Sigmoid colon (tissue), 7 donors: Measurements from ENCODE around the gene PLA2G4D. TPM values are rescaled to one million over a fixed set of nuclear protein-coding genes. Genes with fewer than 3 reads are reported as not detected.

Experiments
- DNase-seq: peaks from one replicate; pipeline ENCODE4 v3.0.0-alpha.2; 2019
- H3K27ac ChIP-seq, 4 donors: fragments of 200-600 bp; sonication (generic); one replicate each; pipeline ENCODE4 v1.5.1; 2016 to 2019; ENCODE audit warnings: mild to moderate bottlenecking in 1 of 4
- H3K27me3 ChIP-seq, 3 donors: fragments of 200-600 bp; sonication (generic); one replicate each; pipeline ENCODE4 v1.5.1; 2019; ENCODE audit warnings: mild to moderate bottlenecking in 1 of 3
- H3K36me3 ChIP-seq, 4 donors: fragments of 200-600 bp; sonication (generic); one replicate each; pipeline ENCODE4 v1.5.1; 2016 to 2019
- H3K4me1 ChIP-seq, 4 donors: fragments of 200-600 bp; sonication (generic); one replicate each; pipeline ENCODE4 v1.5.1; 2017 to 2019
- H3K4me3 ChIP-seq, 4 donors: fragments of 200-600 bp; sonication (generic); one replicate each; pipeline ENCODE4 v1.5.1; 2017 to 2019; ENCODE audit warnings: mild to moderate bottlenecking in 2 of 4, moderate library complexity in 1 of 4
- H3K9me3 ChIP-seq, 4 donors: fragments of 200-600 bp in 3 of 4; sonication (generic) in 3 of 4; one replicate each; pipeline versions ENCODE4 v1.5.1 to v1.6.1; 2013 to 2019
- CTCF ChIP-seq, 4 experiments: fragments of 450-650 bp in 3 of 4; fragments of 200-600 bp in 1 of 4; IDR thresholded peaks; one replicate each; pipeline ENCODE4 v1.5.1; 2016 to 2019; ENCODE audit warnings: antibody characterized with exemption in 4 of 4, mild to moderate bottlenecking in 3 of 4, moderate library complexity in 2 of 4
- EP300 ChIP-seq, 4 donors: sonication (generic); formaldehyde crosslinking; IDR thresholded peaks; one replicate each; pipeline ENCODE4 v1.6.1; 2017; ENCODE audit warnings: antibody characterized with exemption in 4 of 4
- POLR2A ChIP-seq, 2 donors: fragments of 450-650 bp; IDR thresholded peaks; one replicate each; pipeline ENCODE4 v1.6.1; 2016; ENCODE audit warnings: antibody characterized with exemption in 2 of 2, mild to moderate bottlenecking in 2 of 2, moderate library complexity in 2 of 2
- POLR2AphosphoS5 ChIP-seq, 4 donors: sonication (generic); formaldehyde crosslinking; IDR thresholded peaks; one replicate each; pipeline ENCODE4 v1.6.1; 2017; ENCODE audit warnings: antibody characterized with exemption in 4 of 4
- WGBS, 2 donors: extraction: QIAGEN DNeasy Blood & Tissue Kit; methylation state at CpG; one replicate each; pipeline ENCODE4 v1.1.7; 2013; 5-methylcytosine and 5-hydroxymethylcytosine counted together
- intact Hi-C: fragments of 100-400 bp; cut with DNase I; formaldehyde crosslinking; loops from one replicate; pipeline ENCODE4 v1.15.1; 2023
- polyA plus RNA-seq, 3 donors: library from polyadenylated mRNA; stranded (reverse); fragments of 200-250 nt; gene quantifications; one replicate each; pipeline ENCODE4 v1.2.3, GENCODE V29; 2013
- total RNA-seq, 4 donors: library from RNA; depleted of rRNA; stranded (reverse); fragments of >200 nt; gene quantifications; one replicate each; pipeline ENCODE4 v1.1.0, GENCODE V29; 2016
- donor health status: healthy with polysubstance abuse.
- donor health status: Bipolar disorder and iron deficiency.
- donor health status: healthy.

Gene PLA2G4D
- total and polyA plus RNA-seq, 7 donors, result under 0.01 to 0.31 (median 0.28) TPM; not detected in 4

- no peaks in the 10 kb centered on the region for H3K27me3 ChIP-seq
- no peak overlapping the region for H3K27ac ChIP-seq
- no peaks in the 10 kb centered on the region for H3K4me1 ChIP-seq
- H3K4me3 ChIP-seq, result no peak overlapping the region
- intact Hi-C loops, result no loop called here
- no peaks in the 10 kb centered on the region for H3K36me3 ChIP-seq
- no peaks in the 10 kb centered on the region for H3K9me3 ChIP-seq
- TF ChIP-seq POLR2A (IDR thresholded peaks at IDR 0.05) (no peak), CTCF (IDR thresholded peaks at IDR 0.05) (no peak), EP300 (IDR thresholded peaks at IDR 0.05) (no peak), POLR2AphosphoS5 (IDR thresholded peaks at IDR 0.05) (no peak)
- WGBS, 2 donors, result 94 to 95% methylated on average over 10 of the region's 10 CpGs
- DNase-seq, result no peak
Measured at GRCh38 chr15:42071717-42072116, 22.6 kb downstream of the PLA2G4D start.

GRCh38 chr15:42070976-42071350 is 23.4 kb downstream of the PLA2G4D start:
- H3K36me3 ChIP-seq, result no peaks in the 10 kb centered on the region
- H3K27me3 ChIP-seq, result peaks cover 0 to 3% (median 0%) of the 10 kb centered on the region in 3 donors
- no peak for DNase-seq
- TF ChIP-seq POLR2A (IDR thresholded peaks at IDR 0.05) (no peak), POLR2AphosphoS5 (IDR thresholded peaks at IDR 0.05) (no peak), CTCF (IDR thresholded peaks at IDR 0.05) (no peak), EP300 (IDR thresholded peaks at IDR 0.05) (no peak)
- no peak overlapping the region for H3K4me3 ChIP-seq
- intact Hi-C loops, result no loop called here
- 47 to 81% methylated on average over 9 of the region's 9 CpGs for WGBS, 2 donors
- no peaks in the 10 kb centered on the region for H3K9me3 ChIP-seq
- H3K4me1 ChIP-seq, result no peaks in the 10 kb centered on the region
- H3K27ac ChIP-seq, result no peak overlapping the region

- Histone ChIP-seq H3K36me3 (no peaks in the 10 kb centered on the region), H3K4me1 (no peaks in the 10 kb centered on the region), H3K4me3 (no peak overlapping the region), H3K27ac (no peak overlapping the region), H3K27me3 (peaks cover 0 to 7% (median 0%) of the 10 kb centered on the region in 3 donors), H3K9me3 (no peaks in the 10 kb centered on the region)
- no peak for DNase-seq
- WGBS, 2 donors, result 90 to 91% methylated on average over 16 of the region's 16 CpGs
- no peak for TF ChIP-seq POLR2AphosphoS5 (IDR thresholded peaks at IDR 0.05)
- TF ChIP-seq POLR2A (IDR thresholded peaks at IDR 0.05), result no peak
- TF ChIP-seq EP300 (IDR thresholded peaks at IDR 0.05), result no peak
- no peak for TF ChIP-seq CTCF (IDR thresholded peaks at IDR 0.05)
- intact Hi-C loops, result no loop called here
Measured at GRCh38 chr15:42070279-42070975, 23.9 kb downstream of the PLA2G4D start.

- DNase-seq, result no peak
- no peak overlapping the region for H3K4me3 ChIP-seq
- peaks cover 0 to 7% (median 0%) of the 10 kb centered on the region in 3 donors for H3K27me3 ChIP-seq
- no peaks in the 10 kb centered on the region for H3K36me3 ChIP-seq
- H3K9me3 ChIP-seq, result no peaks in the 10 kb centered on the region
- WGBS, 2 donors, result 85 to 88% methylated on average over 17 of the region's 17 CpGs
- intact Hi-C loops, result no loop called here
- no peak overlapping the region for H3K27ac ChIP-seq
- H3K4me1 ChIP-seq, result no peaks in the 10 kb centered on the region
- no peak for TF ChIP-seq CTCF (IDR thresholded peaks at IDR 0.05)
- TF ChIP-seq EP300 (IDR thresholded peaks at IDR 0.05), result no peak
- no peak for TF ChIP-seq POLR2AphosphoS5 (IDR thresholded peaks at IDR 0.05)
- no peak for TF ChIP-seq POLR2A (IDR thresholded peaks at IDR 0.05)
Measured at GRCh38 chr15:42069496-42070278, 24.7 kb downstream of the PLA2G4D start.
